Mucosa of descending colon (tissue), 3 donors: ENCODE measurements around the gene TMEM150A. TPM values are rescaled to one million over a fixed set of nuclear protein-coding genes. Genes with fewer than 3 reads are reported as not detected.
A peak's percentile ranks its signal among the peaks of the same experiment; 100 is the strongest.
"Not testable (repeated sequence)": the region's sequence is repeated elsewhere in the genome, so short reads cannot be mapped to it uniquely, and the experiment has no call there.

ENCODE experiments used
- ATAC-seq: fragments of 200-7000 bp; cut with Tn5 transposase; one replicate; pipeline ENCODE4 v1.9.1; 2020; ENCODE audit warnings: mild to moderate bottlenecking, moderate library complexity
- DNase-seq, 3 donors: peaks; one replicate each; pipeline ENCODE4 v3.0.0-alpha.2; 2020
- H3K36me3 ChIP-seq: fragments of 200-600 bp; one replicate; pipeline ENCODE4 v1.8.0; 2021; ENCODE audit warnings: low read depth, mild to moderate bottlenecking
- H3K4me1 ChIP-seq: fragments of 200-600 bp; one replicate; pipeline ENCODE4 v1.8.0; 2021; ENCODE audit warnings: low read depth, mild to moderate bottlenecking
- H3K4me3 ChIP-seq: fragments of 200-600 bp; one replicate; pipeline ENCODE4 v1.8.0; 2021; ENCODE audit warnings: mild to moderate bottlenecking
- H3K9me3 ChIP-seq: fragments of 200-600 bp; one replicate; pipeline ENCODE4 v1.8.0; 2021; ENCODE audit warnings: mild to moderate bottlenecking
- intact Hi-C, 2 donors: fragments of 100-400 bp; cut with DNase I in 1 of 2; cut with micrococcal nuclease in 1 of 2; formaldehyde crosslinking; loops; one replicate each; pipeline versions ENCODE4 v1.11.0 to v1.11.1; 2022; cut with DNase I, micrococcal nuclease
- total RNA-seq, 3 donors: library from RNA; stranded (reverse); fragmentation: NEBNext Ultra II Directional in 2 of 3; extraction: Animal tissue kit (Norgen Biotek cat#: 25700) in 2 of 3; gene quantifications; one replicate each; pipeline versions ENCODE4 v1.2.1 to v1.2.4, GENCODE V29; 2021 to 2023
- TF ChIP-seq, protein P1 (sequence below): fragments of 200-600 bp; IDR thresholded peaks from one replicate; pipeline ENCODE4 v1.8.0; 2022; ENCODE audit warnings: antibody characterized with exemption, mild to moderate bottlenecking
- donor health status: DM: no; HTN: no; CAD: no; lungs with moderate emphysema.
- donor health status: DM: no; HTN: no; CAD: no.
- donor health status: DM: no; HTN: yes; CAD: no.

Gene TMEM150A
- total RNA-seq, 3 donors from 2014 or later, result 9.4 to 20.9 (median 10.0) TPM

- DNase-seq, result no peak
- H3K4me3 ChIP-seq, result no peak overlapping the region
- no peak for ATAC-seq
- TF ChIP-seq, protein P1, sequence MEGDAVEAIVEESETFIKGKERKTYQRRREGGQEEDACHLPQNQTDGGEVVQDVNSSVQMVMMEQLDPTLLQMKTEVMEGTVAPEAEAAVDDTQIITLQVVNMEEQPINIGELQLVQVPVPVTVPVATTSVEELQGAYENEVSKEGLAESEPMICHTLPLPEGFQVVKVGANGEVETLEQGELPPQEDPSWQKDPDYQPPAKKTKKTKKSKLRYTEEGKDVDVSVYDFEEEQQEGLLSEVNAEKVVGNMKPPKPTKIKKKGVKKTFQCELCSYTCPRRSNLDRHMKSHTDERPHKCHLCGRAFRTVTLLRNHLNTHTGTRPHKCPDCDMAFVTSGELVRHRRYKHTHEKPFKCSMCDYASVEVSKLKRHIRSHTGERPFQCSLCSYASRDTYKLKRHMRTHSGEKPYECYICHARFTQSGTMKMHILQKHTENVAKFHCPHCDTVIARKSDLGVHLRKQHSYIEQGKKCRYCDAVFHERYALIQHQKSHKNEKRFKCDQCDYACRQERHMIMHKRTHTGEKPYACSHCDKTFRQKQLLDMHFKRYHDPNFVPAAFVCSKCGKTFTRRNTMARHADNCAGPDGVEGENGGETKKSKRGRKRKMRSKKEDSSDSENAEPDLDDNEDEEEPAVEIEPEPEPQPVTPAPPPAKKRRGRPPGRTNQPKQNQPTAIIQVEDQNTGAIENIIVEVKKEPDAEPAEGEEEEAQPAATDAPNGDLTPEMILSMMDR, result no peak
- intact Hi-C loops, result no loop called here
- H3K36me3 ChIP-seq, result no peaks in the 10 kb centered on the region
- peaks cover 16% of the 10 kb centered on the region for H3K4me1 ChIP-seq
- no peaks in the 10 kb centered on the region for H3K9me3 ChIP-seq
Measured at GRCh38 chr2:85593023-85593422, 9.5 kb downstream of the TMEM150A start.

DNA sequence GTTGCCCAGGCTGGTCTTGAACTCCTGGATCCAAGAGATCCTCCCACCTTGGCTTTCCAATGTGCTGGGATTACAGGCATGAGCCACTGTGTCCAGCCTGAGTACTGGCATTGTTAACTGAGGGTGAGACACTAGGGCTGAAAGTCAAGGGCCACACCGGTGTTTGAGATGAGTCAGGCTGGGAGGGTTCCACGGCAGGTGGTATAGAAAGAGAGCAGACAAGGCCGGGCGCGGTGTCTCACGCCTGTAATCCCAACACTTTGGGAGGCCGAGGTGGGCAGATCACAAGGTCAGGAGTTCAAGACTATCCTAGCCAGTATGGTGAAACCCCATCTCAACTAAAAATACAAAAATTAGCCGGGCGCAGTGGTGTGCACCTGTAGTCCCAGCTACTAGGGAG is 10.2 kb downstream of the TMEM150A start:
- H3K36me3 ChIP-seq, intact Hi-C loops, H3K9me3 ChIP-seq, ATAC-seq, H3K4me3 ChIP-seq: not testable (repeated sequence)
- peaks cover 16% of the 10 kb centered on the region for H3K4me1 ChIP-seq
- peak in 1 of 3 donors; percentile 18 for DNase-seq

DNA sequence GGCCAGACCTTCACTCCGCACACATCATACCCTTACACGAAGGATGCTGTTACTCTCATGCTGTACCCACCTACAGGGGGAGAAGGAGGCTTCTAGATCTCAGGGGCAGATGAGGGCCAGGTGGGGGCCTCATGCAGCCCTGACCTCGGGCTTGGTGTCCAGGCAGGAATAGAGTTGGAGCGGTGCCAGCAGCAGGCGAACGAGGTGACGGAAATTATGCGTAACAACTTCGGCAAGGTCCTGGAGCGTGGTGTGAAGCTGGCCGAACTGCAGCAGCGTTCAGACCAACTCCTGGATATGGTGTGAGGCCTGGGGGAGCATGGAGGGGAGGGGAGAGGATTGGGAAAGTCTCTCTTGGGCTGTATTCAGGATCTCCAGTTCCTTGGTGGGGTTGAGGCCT is 10.9 kb downstream of the TMEM150A start:
- ATAC-seq (no peak), DNase-seq (peak in 1 of 3 donors; percentile 26)
- H3K4me1 ChIP-seq, result peaks cover 12% of the 10 kb centered on the region
- intact Hi-C loops, result no loop called here
- TF ChIP-seq, protein P1, result no peak
- H3K9me3 ChIP-seq, result no peaks in the 10 kb centered on the region
- no peaks in the 10 kb centered on the region for H3K36me3 ChIP-seq
- no peak overlapping the region for H3K4me3 ChIP-seq

DNA sequence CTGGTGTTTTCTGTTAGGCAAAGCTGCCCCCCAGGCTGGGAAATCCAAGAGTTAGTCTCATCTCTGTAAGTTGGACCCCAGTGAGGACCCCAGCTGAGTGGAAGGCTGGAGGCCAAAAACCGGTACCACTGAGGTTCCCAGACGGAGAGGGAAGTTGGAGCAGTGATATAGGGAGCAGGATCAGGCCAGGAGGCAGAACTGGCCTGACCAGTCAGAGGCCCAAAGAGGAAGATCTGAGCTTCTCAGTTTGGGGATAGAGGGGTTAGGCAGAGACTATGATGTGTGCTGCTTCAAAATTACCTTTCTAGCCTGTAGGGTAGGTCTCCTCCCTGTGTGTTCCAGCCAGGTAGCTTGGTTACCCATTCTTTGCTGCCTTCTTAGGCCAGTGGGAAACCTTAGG is 11.5 kb downstream of the TMEM150A start:
- Histone ChIP-seq H3K4me1 (peaks cover 8% of the 10 kb centered on the region), H3K4me3 (no peak overlapping the region), H3K9me3 (no peaks in the 10 kb centered on the region), H3K36me3 (no peaks in the 10 kb centered on the region)
- intact Hi-C loops, result no loop called here
- TF ChIP-seq, protein P1, result no peak
- DNase-seq (no peak), ATAC-seq (no peak)

DNA sequence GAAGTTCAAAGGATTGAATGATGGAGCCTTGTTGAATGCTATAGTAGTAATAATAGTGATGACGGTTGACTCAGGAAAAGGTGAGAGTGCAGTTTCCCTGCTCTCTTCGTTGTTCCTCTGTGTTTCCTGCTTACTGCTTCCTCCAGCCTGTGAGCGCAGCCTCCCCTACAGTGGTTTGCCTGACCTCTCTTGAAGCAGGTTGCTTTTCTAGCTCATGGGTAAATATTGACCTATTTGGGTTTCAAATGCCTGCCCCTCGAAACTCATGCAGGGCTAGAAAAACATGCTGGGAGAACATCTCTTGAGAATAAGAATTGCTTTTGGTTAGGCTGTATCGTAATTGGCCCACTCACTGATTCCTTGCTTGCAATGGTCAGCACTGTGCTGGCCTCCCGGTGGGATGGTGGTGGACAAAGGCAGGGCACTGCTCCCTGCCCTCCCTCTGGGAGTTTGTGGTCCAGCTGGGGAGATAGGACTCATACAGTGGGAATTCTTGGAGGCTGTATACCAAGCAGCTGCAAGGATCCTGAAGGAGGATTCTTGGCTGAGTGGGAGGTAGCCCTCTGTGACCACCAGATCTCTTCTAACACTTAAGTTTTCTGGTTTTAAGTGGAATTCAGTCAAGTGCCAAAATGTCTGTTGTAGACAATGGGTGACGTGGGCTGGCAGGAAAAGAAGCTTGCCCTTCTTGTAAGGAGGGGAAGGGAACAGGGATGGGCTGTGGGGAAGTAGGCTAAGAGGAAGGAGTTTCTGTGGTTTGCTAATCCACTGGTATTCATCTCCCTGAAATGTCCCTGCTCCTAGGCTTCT is 12.3 kb downstream of the TMEM150A start:
- Histone ChIP-seq H3K4me1 (peaks cover 16% of the 10 kb centered on the region), H3K9me3 (no peaks in the 10 kb centered on the region), H3K4me3 (no peak overlapping the region), H3K36me3 (no peaks in the 10 kb centered on the region)
- TF ChIP-seq, protein P1, result no peak
- DNase-seq (no peak), ATAC-seq (peak; percentile 4)
- intact Hi-C loops, result no loop called here

- peaks cover 15% of the 10 kb centered on the region for H3K4me1 ChIP-seq
Measured at GRCh38 chr2:85589181-85589580, 13.3 kb downstream of the TMEM150A start.

More at GRCh38 chr2:85589181-85589580, 13.3 kb downstream of the TMEM150A start:
- no peak for DNase-seq
- intact Hi-C loops, result no loop called here
- Histone ChIP-seq H3K9me3 (no peaks in the 10 kb centered on the region), H3K36me3 (no peaks in the 10 kb centered on the region), H3K4me3 (no peak overlapping the region)
- TF ChIP-seq, protein P1, result no peak
- no peak for ATAC-seq
